Eye (tissue), 1 donor: ENCODE results near the gene ANGPTL2.
A peak's percentile ranks its signal among the peaks of the same experiment; 100 is the strongest.

Experiments used
- DNase-seq: peaks from one replicate; pipeline ENCODE4 v3.0.0-alpha.2; 2015

The ANGPTL2 gene

DNA sequence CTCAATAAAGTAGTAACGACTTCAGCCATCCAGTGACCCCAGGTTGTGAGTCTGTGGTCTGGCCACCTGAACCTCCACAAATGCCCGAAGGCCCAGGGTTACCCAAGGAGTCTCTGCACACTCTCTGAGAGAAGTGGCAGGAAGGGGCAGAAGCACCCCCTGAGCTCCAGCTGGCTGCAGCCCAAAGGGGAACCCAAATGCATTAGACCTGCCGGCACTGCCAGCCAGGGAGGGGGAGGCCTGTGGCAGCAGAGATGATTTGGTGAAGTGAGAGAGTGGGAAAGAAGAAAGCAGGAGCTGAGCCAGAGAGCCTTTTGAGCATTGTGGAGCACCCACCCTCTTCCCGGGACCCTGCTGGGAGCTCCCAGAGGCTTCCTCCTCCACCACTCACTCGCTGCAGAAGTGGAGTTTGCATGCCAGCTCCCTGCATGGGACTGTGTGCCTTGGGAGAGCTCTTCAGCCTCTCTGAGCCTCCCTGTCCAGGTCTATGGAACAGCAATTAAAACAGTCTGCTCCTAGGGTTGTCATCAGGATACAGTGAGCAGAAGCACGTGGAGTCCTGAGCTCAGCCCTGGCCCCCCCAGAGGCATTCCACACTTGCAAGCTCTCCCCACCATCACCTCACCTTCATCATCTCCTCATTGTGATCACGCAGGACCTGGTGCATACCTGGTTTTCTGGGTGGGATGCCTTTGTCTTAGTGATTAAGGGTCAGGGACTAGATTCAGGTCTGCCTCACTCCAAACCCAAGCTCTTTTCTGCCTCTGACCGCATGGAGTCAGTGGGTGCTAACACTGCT is 13.8 kb upstream of the ANGPTL2 start:
- no peak for DNase-seq

DNA sequence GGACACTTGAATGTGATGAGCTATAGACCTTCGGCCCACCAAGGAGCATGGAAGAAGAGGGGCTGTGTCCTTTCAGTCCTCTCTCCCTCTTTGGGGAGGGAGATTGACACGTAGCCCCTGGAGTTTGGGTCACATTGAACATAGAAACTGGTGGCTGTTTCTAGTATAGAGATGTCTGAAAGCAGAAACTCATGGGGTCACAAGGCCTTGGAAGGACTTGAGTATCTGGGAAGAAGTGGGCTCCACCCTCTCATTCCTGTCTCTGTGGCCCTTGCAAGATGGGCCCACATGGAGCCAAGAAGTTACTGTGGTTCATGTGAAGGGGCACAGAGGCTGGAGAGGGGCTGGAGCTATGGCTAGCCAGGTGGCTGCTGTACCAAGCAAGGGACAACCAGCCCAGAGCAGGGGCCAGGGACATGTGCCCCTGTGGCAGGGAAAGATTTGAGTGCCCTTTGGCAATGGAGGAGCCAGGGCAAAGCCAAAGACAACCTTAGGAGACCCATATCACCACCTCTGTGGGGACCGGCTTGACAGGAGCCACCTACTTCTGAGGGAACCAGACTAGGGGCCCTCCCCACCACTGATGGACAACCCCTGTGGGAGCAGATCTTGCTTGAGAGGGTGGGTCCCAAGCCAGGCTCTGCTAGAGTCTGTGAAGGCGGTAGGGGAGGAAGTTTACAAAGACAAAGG is 12.8 kb upstream of the ANGPTL2 start:
- no peak for DNase-seq

DNA sequence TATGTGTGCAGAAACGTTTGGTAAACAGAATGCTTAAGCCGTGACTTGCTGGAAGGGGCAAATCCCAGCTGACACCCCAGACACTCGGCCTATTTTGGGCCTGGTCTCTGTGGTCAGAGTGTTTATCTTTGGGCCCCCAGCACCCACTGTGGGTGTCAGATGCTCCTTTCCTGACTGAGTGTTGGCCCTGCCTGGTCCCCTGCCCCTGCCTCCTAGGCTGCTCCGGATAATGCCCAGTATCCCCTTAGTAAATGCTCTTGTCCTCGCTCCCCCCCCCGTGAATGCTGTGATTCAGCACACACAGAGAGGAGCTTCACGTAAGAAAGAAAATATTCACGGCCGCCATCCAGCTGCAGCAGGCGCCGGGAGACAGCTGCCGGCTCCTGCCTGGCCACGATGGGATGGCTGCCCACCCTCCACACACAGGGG is 11.3 kb upstream of the ANGPTL2 start:
- DNase-seq, result peak; percentile 70

DNA sequence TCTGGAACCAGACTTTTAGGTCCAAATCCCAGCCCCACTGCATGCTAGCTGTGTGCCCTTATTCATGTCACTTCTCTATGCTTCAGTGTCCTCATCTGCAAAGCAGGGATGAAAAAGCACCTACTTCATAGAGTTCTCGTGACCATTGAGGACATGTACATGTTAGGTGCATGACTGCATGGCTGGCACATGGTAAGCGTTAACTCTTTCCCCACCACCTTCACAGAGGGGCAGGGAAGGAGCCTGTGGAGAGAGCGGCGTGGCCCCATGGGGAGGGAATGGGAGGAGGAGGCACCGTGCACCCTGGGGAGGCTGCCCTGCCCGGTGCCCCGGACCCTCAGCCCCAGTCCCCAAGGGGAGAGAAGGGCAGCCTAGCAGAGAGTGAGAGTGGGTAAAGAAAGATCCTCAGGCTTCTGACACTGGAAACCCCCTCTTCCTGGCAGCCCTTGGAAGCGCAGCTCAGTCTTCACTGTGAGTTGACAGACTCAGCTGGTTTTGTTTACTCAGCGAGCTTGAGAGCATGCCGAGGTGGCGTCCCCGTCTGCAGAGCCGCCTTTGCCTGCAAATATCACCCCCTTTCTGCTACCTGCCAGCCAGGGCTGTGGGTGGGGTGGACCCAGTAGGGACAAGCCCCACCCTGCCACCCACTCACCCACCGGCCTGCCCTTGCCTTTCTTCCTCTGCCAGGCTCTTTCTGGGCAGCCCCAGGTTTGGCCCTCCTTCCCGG is 10.6 kb upstream of the ANGPTL2 start:
- peak; percentile 54 for DNase-seq

DNA sequence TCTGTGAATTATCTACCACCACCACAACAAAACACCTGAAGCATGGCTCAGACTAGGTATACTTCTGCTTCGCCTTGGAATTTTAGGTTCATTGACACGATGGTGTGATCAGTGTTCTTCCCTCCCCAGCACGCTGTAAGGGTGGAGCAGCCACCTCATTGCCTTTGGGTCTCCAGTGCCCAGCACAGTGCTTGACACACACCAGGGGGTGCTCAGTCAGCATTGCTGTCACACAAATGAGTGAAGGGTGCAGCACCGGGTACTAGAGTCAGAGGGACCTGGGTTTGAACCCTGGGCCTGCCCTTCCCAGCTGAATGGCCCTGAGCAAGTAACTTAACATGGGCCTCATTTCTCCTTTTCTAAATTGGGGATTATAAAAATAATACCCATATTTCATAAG is 9.9 kb upstream of the ANGPTL2 start:
- no peak for DNase-seq

DNA sequence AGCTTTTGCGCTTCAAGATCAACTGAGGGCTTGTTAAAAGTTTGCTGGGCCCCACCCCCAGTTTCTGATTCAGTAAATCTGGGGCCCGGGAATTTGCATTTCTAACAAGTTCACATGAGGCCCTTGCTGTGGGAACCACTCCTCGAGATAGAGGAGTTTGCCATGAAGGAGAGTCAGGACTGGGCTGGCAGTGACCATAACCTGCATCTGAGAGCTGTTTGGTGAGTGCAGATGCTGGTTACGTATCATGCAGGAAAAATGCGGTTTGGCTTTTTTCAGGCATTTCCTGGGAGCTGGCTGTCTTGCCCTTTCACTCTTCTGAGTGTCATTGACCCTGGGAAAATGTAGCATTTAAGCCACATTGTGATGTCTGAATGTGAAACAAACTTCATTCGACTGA is 9.4 kb upstream of the ANGPTL2 start:
- DNase-seq, result no peak

DNA sequence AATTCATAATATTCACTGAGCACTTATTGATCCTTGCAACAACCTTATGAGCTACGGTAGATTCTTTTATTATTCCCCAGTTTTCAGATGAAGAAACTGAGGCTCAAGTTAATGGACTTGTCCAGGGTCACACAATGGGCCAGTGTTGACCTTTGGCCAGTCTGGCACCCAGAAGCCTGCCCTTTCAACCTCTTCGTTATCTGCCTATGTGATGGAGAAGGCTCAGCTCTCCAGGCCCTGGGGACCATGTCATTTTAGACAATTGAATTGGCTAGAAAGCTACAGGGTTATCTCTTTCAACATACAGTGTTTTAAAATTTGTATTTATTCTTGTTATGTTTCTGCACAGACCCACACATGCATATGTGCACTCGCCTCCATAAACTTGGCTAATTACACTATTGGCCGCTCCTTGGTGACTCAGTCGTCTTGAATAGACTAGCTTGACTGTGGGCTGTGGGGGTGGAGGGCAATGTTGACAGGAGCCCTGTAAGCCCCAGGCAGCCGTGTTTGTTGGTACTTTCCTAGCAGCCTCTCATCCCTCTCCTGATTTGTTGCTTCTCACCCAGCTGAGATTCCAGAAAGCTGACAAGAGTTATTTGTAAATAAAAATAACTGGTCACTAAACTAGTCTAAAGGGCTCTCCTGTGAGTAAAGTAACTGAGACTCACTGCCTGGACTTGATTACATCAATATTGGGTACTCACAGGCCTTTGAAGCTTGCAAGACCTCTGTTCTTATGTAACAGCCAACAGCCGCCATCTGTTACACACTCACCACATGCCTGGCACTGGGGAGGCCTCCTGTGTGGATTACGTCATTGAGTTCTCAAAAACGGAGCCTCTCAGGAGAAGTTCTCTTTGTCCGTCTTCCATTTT is 8.5 kb upstream of the ANGPTL2 start:
- peak; percentile 76 for DNase-seq

DNA sequence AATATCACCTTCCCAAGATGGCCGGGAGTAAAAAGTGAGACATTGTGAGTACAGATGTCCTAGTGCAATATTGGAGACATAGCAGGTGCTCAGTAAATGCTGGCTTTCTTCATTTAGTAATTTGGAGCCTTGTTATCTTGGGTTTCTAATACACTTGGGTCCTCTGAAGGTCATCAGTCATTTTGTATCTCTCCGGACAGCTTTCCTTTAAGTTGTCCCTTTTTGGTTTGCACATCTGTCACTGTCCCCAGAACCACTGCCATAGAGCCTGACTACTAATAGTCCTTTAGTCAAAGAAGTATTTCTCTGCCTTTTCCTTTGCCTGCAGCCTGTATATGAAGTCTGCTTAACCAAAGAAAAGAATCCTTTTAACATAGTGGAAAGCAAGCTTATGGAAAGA is 7.8 kb upstream of the ANGPTL2 start:
- no peak for DNase-seq

DNA sequence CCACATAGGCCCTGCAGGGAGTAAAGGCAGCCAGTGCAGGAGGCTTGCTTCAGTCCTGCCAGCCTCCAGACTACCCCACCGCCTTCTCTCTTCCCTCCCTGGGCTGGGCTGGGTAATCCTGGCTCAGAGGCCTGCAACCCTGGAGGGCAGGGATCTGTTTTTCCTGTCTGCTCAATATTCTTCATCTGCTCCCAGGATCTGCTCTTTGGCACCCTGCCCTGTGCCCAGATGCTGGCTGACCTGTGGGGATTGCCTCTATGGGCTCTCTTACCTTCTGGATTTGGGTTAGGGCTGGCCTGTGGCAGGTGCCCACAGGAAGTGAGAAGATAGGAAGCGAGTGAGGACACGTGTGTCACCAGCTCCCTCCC is 7.3 kb upstream of the ANGPTL2 start:
- no peak for DNase-seq

DNA sequence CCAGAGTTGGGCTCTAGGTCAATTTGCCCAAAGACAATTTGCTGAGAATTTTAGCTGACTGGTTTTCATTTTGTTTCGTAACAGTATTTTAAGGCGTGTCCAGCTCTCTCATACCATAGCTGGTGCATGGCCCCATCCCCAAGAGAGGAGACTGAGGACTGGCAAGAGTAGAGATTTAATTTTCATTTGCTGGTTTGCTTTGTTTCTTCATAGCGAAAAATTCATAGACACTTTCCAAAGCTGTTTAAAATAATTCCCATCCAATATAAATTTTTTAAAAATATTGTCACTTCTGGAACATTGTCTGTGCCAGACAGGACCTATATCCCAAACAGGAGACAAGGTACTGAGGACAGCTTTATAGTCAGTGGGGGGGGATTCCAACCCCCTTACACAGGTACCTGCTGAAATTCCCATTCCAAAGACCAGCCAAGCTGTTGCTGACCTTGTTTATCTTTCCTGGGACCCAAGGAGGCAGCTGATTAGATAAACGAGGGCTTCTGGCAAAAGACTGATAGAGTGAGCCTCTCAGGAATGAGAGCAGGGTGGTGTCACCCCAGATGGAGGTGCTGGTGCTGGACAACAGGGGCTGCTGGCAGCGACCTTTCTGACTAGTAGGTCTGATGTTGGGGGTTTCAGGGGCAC is 6.8 kb upstream of the ANGPTL2 start:
- no peak for DNase-seq

DNA sequence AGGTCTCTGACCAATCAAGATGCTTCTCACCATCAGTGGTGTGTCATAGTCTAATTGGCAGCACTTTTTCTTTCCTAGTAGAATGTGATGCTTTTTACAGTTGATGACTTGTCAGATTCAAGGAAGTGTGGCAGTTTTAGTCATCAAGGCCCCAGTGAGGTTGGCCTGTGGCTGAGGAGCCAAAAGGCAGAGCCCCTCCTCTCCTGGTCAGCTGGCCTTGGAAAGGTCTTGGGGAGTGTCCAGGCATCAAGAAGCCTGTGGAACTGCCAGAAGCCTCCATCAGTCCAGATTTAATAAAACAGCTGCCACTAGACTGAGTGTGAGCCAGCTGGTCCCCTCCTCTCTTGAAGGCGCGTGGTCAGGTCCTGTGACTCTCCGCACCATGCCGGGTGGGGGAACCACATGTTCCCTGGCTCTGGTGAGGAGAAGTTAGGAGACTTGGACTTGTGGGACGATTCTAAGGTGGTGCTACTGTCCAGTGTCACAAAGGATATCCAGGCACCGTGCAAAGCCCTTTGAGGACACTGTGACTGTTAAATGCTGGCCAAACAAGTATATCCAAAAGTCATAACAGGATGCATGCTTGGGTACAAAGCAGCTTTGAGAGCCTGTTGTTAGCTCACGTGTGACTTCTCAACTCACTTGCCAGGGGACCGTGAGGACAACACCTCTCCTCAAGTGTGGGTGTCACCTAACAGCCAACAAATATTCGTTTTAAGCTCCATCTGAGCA is 6.1 kb upstream of the ANGPTL2 start:
- DNase-seq, result no peak

DNA sequence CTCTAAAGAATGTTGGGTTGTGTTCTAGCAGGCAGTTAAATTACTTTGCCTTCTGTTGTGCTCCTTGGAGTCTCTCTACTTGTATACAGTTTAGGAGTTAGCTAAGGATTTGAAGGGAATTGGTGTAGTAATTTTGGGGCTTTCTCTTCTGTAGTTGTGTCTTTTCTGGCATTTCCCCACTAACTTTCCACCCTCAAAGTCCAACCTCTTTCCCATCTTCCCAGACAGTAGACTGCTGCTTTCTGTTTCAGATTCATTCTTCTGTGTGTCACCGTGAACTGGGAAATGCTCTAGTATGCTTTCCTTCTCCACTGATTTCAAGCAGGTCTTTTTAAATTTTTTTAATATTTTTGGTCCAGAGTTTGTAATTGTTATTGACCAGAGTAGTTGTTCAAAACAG is 4.5 kb upstream of the ANGPTL2 start:
- no peak for DNase-seq

DNA sequence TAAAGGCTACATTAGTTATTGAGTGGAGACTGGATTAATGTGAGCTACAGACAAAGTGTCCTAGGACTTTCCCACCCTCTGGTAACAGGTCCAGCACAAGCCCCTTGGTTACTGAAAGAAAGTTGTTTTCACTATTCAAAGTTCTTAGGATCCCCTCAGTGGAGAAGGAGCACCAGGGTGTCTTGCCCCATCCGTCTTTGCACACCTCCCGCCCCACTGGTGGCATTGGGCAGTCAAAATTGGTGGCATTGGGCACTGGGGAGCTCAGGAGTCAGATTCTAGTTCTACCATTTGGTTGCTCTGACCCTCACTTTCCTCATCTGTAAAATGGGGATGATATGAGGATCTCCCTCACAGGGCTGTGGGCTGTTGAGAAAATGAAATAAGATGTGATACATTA is 2.4 kb upstream of the ANGPTL2 start:
- no peak for DNase-seq

DNA sequence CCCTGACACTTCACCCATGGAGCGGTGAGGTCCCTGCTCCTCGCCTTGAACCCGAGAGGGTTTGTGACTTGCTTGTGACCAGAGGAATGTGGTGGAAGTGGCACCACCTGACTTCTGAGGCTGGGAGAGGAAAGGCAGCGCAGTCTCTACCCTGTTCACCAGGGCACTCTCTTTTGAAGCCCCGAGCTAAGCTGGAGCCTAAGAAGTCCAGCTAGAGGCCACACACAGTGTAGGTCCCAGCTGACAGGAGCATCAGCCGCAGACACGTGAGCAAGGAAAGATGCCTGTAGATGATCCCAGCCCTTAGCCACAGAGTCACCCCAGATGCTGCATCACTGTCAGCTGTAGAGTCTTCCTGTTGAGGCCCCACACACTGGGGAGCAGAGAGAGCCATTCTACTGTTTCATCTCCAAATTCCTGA is 1.7 kb upstream of the ANGPTL2 start:
- DNase-seq, result no peak

DNA sequence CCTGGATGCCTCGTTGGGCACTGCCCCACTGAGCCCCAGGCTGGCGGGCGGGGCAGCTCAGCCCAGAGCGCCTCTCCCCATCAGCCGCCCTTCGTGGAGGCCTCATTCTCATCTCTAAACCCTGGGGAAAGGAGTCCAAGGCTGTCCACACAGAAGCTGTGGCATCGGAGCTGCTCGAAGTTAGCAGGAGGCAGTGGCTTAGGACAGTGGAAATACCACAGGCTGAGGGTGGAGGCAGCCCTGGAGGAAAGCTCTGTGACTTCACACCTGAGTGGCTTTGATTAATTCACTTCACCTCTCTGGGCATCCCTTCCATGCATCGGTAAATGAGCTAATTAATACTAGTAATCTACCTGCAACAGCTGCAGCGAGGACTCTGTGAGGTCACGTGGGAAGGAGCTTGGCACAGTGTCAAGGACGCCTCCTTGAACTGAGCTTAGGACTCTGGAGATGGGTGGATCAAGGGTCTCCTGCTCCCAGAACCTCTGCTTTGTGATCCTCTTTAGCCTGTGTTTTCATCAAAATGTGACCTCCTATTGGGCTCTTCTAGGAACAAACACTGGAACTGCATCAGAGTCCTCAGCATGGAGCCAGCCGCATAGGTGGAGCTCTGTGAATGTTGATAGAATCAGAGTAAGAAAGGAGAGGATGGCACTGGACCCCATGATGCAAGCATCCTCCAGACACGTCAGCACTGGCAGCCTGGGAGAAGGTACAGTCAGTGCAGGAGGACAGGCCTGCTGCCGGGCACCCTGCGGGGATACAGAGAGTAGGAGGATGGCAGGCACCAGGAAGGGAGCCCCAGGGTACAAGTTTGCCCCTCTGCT is 842 bp upstream of the ANGPTL2 start:
- DNase-seq, result no peak

DNA sequence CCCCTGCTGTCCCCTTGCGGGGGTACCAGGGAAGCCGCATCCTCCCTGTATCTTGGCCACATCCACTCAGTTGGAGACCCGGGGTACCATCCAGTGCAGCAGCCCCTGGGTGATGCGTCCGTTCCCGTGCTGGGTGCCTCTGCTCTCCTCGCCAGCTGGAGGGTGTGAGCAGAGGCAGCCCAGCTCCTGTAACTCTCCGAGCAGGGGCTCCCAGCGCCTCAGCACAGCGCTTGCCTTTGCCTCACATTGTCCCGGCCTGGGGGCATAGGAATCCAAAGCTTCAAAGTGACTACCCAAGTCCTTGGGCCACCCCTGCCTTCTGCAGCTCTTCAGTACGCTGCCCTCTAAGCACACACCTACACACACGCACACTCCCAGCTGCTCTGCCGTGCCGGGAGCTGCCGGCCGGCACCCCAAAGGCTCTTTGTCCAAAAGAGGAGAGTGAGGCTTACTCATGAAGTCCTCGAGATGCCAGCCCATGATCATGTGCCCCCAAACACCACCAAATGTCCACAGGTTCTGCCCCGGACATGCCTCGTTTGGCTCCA is 733 bp downstream of the ANGPTL2 start:
- DNase-seq, result peak; percentile 67

DNA sequence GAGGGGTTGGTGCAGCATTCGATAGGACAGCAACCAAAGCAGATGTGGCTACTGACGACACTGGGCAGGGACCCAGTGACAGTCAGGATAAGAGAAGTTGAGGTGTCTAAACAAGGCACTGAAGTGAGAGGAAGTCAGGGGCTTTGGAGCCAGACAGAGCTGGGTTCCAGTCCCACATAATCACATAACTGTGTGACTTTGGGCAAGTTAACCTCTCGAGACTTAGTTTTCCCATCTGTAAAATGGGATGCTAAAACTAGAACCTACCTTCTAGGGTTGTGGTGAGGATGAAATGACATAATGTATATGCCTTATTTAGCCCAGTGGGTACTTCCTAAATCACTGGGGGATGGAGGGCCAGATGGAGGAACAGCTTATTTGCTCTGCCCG is 3.1 kb downstream of the ANGPTL2 start:
- no peak for DNase-seq

DNA sequence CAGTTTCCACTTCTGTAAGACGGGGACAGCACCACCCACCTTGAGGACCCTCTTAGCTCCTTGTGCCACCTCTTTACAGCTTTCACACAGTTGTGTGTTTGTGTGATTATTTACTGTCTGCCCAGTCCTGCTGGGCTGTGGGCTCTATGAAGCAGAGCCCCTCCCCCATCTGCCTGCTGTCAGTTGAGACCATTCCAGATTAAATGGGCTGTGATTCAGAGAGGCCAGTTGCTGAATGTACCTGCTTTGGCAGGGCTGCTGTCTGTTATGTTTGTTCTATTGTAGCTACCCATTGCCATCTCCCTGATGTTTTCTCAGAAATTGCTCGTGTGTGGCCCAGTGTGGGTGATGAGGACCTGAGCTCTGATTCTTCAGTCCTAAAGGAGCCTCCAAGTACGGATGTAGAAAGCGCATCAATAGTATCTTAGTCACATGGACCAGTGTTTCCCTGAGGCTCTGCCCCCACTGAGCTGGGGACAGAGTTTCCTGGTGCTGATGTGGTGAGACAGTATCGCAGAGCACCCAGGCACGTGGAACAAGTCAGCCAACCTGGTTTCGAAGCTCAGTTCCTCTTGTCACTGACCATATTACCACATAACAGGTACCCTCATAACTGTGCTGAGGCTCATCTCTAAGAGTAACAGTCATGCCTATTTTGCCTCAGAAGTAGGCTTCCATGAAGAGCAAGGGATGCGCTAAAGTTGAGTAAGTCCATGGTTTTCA is 3.7 kb downstream of the ANGPTL2 start:
- no peak for DNase-seq

DNA sequence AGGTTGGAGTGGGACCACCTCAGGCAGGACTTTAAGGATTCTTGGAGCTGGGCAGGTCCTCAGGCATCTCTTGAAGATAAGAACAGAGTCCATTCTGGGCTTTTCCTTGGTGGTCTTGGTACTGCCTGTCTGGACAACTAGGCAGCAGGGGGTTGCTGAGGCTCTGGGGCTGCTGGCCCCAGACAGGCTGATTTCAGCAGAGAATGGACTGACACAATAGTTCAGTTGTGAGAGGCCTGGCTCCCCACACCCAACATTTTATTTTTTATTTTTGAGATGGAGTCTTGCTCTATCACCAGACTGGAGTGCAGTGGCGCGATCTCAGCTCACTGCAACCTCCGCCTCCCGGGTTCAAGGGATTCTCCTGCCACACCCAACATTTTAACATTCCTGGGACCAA is 4.6 kb downstream of the ANGPTL2 start:
- no peak for DNase-seq

DNA sequence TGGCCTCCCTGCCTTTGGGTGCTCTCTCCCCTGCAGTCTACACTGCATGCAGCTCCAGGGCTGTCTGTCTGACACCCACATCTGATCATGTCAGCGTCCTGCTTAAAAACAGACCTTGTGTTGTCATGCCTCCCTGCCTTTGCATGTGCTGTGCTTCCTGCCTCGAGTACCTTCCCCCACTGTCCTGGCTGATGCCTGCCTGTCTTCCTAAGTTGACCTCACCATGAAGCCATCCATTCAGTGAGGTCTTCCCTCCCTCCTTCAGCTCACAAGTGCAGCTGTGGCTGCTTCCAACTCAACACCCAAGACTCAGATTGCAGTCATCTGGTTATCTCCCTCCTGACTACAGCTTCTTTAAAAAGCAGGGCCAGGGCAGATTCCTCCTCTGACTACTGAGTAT is 5.5 kb downstream of the ANGPTL2 start:
- no peak for DNase-seq
